IMR-90 (cell line): Measurements from ENCODE around the gene PODXL. TPM values are rescaled to one million over a fixed set of nuclear protein-coding genes. Genes with fewer than 3 reads are reported as not detected.

Experiments used
- ATAC-seq: fragments of 200-7000 bp; cut with Tn5 transposase; 2 replicates; pipeline ENCODE4 v1.9.1; 2020; ENCODE audit warnings: low read depth, mild to moderate bottlenecking, moderate library complexity
- BruUV-seq: library from RNA; stranded (reverse); fragments of 400-500 nt; replicated peaks from 2 replicates; lab custom pipeline; 2021; lab: Mats Ljungman, UMichigan
- CTCF ChIA-PET: fragments of 300-600 bp; formaldehyde crosslinking; extraction: SDS; loops from one replicate; lab custom pipeline; 2021; ENCODE audit warnings: antibody characterized with exemption; lab: Yijun Ruan, JAX
- POLR2A ChIA-PET: fragments of 300-600 bp; sonication (Branson Sonifier 250); formaldehyde crosslinking; loops from one replicate; lab custom pipeline; 2022; ENCODE audit warnings: antibody characterized with exemption; ENCODE audit not compliant: unreplicated experiment; lab: Charles Lee
- DNase-seq: peaks from one replicate; pipeline ENCODE4 v3.0.0; 2013
- H2AFZ ChIP-seq: replicated peaks from 2 replicates; pipeline ENCODE3; 2013; ENCODE audit warnings: low read length, mild to moderate bottlenecking; ENCODE audit not compliant: poor library complexity
- H2AK5ac ChIP-seq: 2 replicates; pipeline ENCODE4 v1.6.1; 2013; ENCODE audit warnings: low read depth, low read length, inconsistent platforms
- H2AK9ac ChIP-seq: replicated peaks from 2 replicates; pipeline ENCODE3; 2013; ENCODE audit warnings: mild to moderate bottlenecking, low read depth, low read length, moderate library complexity; ENCODE audit not compliant: poor library complexity
- H2BK120ac ChIP-seq: 2 replicates; pipeline ENCODE4 v1.6.1; 2013; ENCODE audit warnings: low read depth, low read length, inconsistent platforms
- H2BK15ac ChIP-seq: 3 replicates; pipeline ENCODE4 v1.6.1; 2013; ENCODE audit warnings: low read depth, low read length, inconsistent platforms
- H2BK20ac ChIP-seq: 2 replicates; pipeline ENCODE4 v1.6.1; 2013; ENCODE audit warnings: low read depth, mild to moderate bottlenecking, inconsistent platforms, low read length, moderate library complexity
- H2BK5ac ChIP-seq: 2 replicates; pipeline ENCODE4 v1.6.1; 2013; ENCODE audit warnings: mild to moderate bottlenecking, low read depth, low read length, inconsistent platforms; ENCODE audit not compliant: poor library complexity, severe bottlenecking
- H3K14ac ChIP-seq: replicated peaks from 2 replicates; pipeline ENCODE4 v1.6.1; 2013; ENCODE audit warnings: low read depth, low read length, inconsistent platforms
- H3K18ac ChIP-seq: 2 replicates; pipeline ENCODE4 v1.6.1; 2013; ENCODE audit warnings: low read depth, low read length, control low read depth
- H3K23ac ChIP-seq: 2 replicates; pipeline ENCODE4 v1.6.1; 2013; ENCODE audit warnings: low read depth, low read length, inconsistent platforms
- H3K27ac ChIP-seq: 2 replicates; pipeline ENCODE4 v1.5.1; 2013; ENCODE audit warnings: mild to moderate bottlenecking, control low read depth, low read length; ENCODE audit not compliant: insufficient read depth
- H3K27me3 ChIP-seq: 2 replicates; pipeline ENCODE4 v1.6.1; 2013; ENCODE audit warnings: low read length; ENCODE audit not compliant: control insufficient read depth, insufficient read depth
- H3K36me3 ChIP-seq: 2 replicates; pipeline ENCODE4 v1.6.1; 2013; ENCODE audit warnings: low read length, mixed read lengths; ENCODE audit not compliant: control insufficient read depth, insufficient read depth
- H3K4ac ChIP-seq: 2 replicates; pipeline ENCODE4 v1.6.1; 2013; ENCODE audit warnings: low read depth, low read length, inconsistent platforms
- H3K4me1 ChIP-seq: 2 replicates; pipeline ENCODE4 v1.6.1; 2013; ENCODE audit warnings: low read length, mixed read lengths; ENCODE audit not compliant: control insufficient read depth, insufficient read depth
- H3K4me2 ChIP-seq: 2 replicates; pipeline ENCODE4 v1.6.1; 2013; ENCODE audit warnings: low read depth, mild to moderate bottlenecking, control low read depth, low read length, moderate library complexity
- H3K4me3 ChIP-seq: 2 replicates; pipeline ENCODE4 v1.5.1; 2013; ENCODE audit warnings: low read depth, mild to moderate bottlenecking, control low read depth, low read length, moderate library complexity; ENCODE audit not compliant: insufficient read depth
- H3K56ac ChIP-seq: 2 replicates; pipeline ENCODE4 v1.6.1; 2013; ENCODE audit warnings: low read length, inconsistent platforms; ENCODE audit not compliant: insufficient read depth; ENCODE audit errors: extremely low read depth
- H3K79me1 ChIP-seq, 2 experiments: 2 replicates each; pipeline ENCODE4 v1.6.1; 2013; ENCODE audit warnings: low read length in 2 of 2, inconsistent platforms in 1 of 2, low read depth in 1 of 2
- H3K9ac ChIP-seq: 2 replicates; pipeline ENCODE4 v1.6.1; 2013; ENCODE audit warnings: low read depth, low read length, control low read depth
- H3K9me1 ChIP-seq: 2 replicates; pipeline ENCODE4 v1.6.1; 2013; ENCODE audit warnings: low read length, inconsistent platforms; ENCODE audit not compliant: insufficient read depth
- H3K9me3 ChIP-seq: 2 replicates; pipeline ENCODE4 v1.6.1; 2013; ENCODE audit warnings: low read length; ENCODE audit not compliant: control insufficient read depth, insufficient read depth
- H4K20me1 ChIP-seq: 2 replicates; pipeline ENCODE4 v1.6.1; 2013; ENCODE audit warnings: low read length, inconsistent platforms; ENCODE audit not compliant: insufficient read depth
- H4K5ac ChIP-seq: 2 replicates; pipeline ENCODE4 v1.6.1; 2013; ENCODE audit warnings: mild to moderate bottlenecking, low read depth, low read length, control low read depth
- H4K8ac ChIP-seq, 2 experiments: 2 replicates each; pipeline ENCODE4 v1.6.1; 2013; ENCODE audit warnings: low read depth in 2 of 2, low read length in 2 of 2, control low read depth in 1 of 2, inconsistent platforms in 1 of 2
- H4K91ac ChIP-seq: 2 replicates; pipeline ENCODE4 v1.6.1; 2013; ENCODE audit warnings: low read depth, low read length, inconsistent platforms; ENCODE audit not compliant: insufficient read depth
- CEBPB ChIP-seq: IDR thresholded peaks from 2 replicates; pipeline ENCODE4 v1.6.1; 2012; ENCODE audit warnings: low read depth, low read length, improper control_type of control experiment
- RAD21 ChIP-seq: IDR thresholded peaks from 2 replicates; pipeline ENCODE4 v1.6.1; 2012; ENCODE audit warnings: low read length, improper control_type of control experiment
- RCOR1 ChIP-seq: IDR thresholded peaks from 2 replicates; pipeline ENCODE4 v1.6.1; 2012; ENCODE audit warnings: mild to moderate bottlenecking, low read length, improper control_type of control experiment; ENCODE audit not compliant: insufficient replicate concordance
- WGBS, 2 experiments: methylation state at CpG; one replicate each; pipeline versions ENCODE4 v1.1.5 to v1.1.7; 2013; ENCODE audit warnings: missing lambda C conversion rate in 2 of 2; ENCODE audit not compliant: insufficient read length in 1 of 2; ENCODE audit errors: extremely low coverage in 2 of 2; 5-methylcytosine and 5-hydroxymethylcytosine counted together
- dilution Hi-C: fragments of 300-500 bp; cut with HindIII; formaldehyde crosslinking; loops from one replicate; pipeline ENCODE4 v1.14.3; 2018; ENCODE audit warnings: low sequenced_read_pairs; ENCODE audit not compliant: unreplicated experiment
- in situ Hi-C: fragments of 300-500 bp; cut with MboI; formaldehyde crosslinking; loops from 3 replicates; pipeline ENCODE4 v1.14.3; 2019; ENCODE audit warnings: low sequenced_read_pairs, inconsistent platforms, mixed read lengths
- intact Hi-C: fragments of 100-400 bp; cut with micrococcal nuclease; formaldehyde crosslinking; loops from 2 replicates; pipeline ENCODE4 v1.10.0; 2022
- polyA plus RNA-seq, 3 experiments: library from polyadenylated mRNA; depleted of rRNA; stranded (reverse); fragments of >200 nt; gene quantifications; 2 replicates each; pipeline ENCODE4 v1.2.3, GENCODE V29; 2012; ENCODE audit warnings: low replicate concordance in 1 of 3
- total RNA-seq: library from RNA; depleted of rRNA; stranded (reverse); fragments of >200 nt; gene quantifications from 2 replicates; pipeline ENCODE4 v1.2.3, GENCODE V29; 2012
- TF ChIP-seq, protein P1 (sequence below): fragments of 150-350 bp; IDR thresholded peaks from 2 replicates; pipeline ENCODE4 v1.6.1; 2016; ENCODE audit warnings: low read depth, mild to moderate bottlenecking, low read length, moderate library complexity, borderline replicate concordance

PODXL gene
- total and polyA plus RNA-seq, 2 of the 4 experiments (the other 2 are of a cell fraction) = 1.3 to 3.8 TPM

DNA sequence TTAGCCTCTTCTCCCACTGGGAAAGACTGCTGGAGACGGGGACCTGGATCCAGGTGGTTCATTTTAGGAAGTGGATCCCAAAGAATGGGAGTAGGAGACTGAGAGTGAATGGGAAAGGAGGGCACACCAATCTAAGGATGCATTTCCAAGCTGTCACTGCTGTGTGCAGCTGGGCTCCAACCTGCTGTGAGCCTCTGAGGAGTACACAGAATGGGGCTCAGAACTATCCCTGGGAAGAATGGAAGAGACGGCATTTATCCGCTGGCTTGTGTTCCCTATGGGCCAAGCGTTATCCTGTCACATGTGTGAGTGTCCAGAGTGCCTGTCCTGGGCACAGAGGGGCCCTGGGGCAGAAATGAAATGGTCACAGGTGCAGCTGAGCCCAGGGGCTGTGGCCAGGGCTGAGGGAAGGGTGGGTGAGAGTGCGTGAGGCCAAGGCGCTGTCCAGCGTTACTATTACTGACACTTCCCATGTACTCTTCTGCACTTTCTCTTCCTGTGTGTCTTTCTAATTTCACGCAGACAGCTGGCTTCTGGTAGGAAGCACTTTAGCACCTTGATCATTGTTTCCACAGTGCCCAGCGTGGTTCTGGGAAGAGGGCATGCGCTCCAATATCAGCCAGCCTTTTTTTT lies 35.4 kb upstream of the PODXL start:
- ChIA-PET CTCF (no interaction called here), POLR2A (no interaction called here)
- Histone ChIP-seq H3K23ac (no peak overlapping the region), H3K4ac (no peak overlapping the region), H2BK120ac (no peak overlapping the region), H3K4me1 (no peaks in the 10 kb centered on the region), H3K56ac (no peak overlapping the region), H3K18ac (no peak overlapping the region), H4K91ac (no peak overlapping the region), H3K9me1 (peaks cover 9% of the 10 kb centered on the region), H3K4me2 (no peak overlapping the region), H2BK5ac (no peak overlapping the region), H3K14ac (no peak overlapping the region), H2AK5ac (no peak overlapping the region), H3K36me3 (no peaks in the 10 kb centered on the region), H2AK9ac (no peak overlapping the region), H2BK15ac (no peak overlapping the region), H4K5ac (no peak overlapping the region), H4K20me1 (no peaks in the 10 kb centered on the region; the same call in 1 of the 2 replicates), H2AFZ (no peak overlapping the region), H3K27me3 (no peaks in the 10 kb centered on the region; the same call in 1 of the 2 replicates), H3K4me3 (no peak overlapping the region), H3K9me3 (no peaks in the 10 kb centered on the region), H3K27ac (no peak overlapping the region), H4K8ac (no peak overlapping the region), H3K9ac (no peak overlapping the region), H3K79me1 (no peaks in the 10 kb centered on the region), H2BK20ac (no peak overlapping the region)
- dilution Hi-C loops (no loop called here), in situ Hi-C loops (no loop called here), intact Hi-C loops (no loop called here)
- BruUV-seq = no TSS peak
- ATAC-seq (no peak), DNase-seq (no peak)
- WGBS, 2 experiments = 67% methylated on average over 4 of the region's 10 CpGs; no CpG with 5 or more reads in 1 of the 2 experiments
- TF ChIP-seq, protein P1, sequence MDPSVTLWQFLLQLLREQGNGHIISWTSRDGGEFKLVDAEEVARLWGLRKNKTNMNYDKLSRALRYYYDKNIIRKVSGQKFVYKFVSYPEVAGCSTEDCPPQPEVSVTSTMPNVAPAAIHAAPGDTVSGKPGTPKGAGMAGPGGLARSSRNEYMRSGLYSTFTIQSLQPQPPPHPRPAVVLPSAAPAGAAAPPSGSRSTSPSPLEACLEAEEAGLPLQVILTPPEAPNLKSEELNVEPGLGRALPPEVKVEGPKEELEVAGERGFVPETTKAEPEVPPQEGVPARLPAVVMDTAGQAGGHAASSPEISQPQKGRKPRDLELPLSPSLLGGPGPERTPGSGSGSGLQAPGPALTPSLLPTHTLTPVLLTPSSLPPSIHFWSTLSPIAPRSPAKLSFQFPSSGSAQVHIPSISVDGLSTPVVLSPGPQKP = no peak
- TF ChIP-seq RAD21 (no peak), RCOR1 (no peak), CEBPB (no peak)
